H1 (cell line): ENCODE data around the gene RIN2. TPM values are rescaled to one million over a fixed set of nuclear protein-coding genes. Genes with fewer than 3 reads are reported as not detected.

Source experiments
- CTCF ChIA-PET: fragments of 300-600 bp; sonication (Branson Sonifier 250); formaldehyde crosslinking; loops from one replicate; lab custom pipeline; 2021; ENCODE audit not compliant: partially characterized antibody; lab: Charles Lee
- POLR2A ChIA-PET: fragments of 300-600 bp; sonication (Branson Sonifier 250); formaldehyde crosslinking; loops from one replicate; lab custom pipeline; 2021; ENCODE audit warnings: inconsistent platforms; ENCODE audit not compliant: partially characterized antibody; lab: Charles Lee
- DNase-seq, 2 experiments: peaks; one replicate each; pipeline versions ENCODE4 v3.0.0 to v3.0.0-alpha.2; 2010 to 2022; ENCODE audit warnings: low spot score in 2 of 2, low read depth in 1 of 2, mixed read lengths in 1 of 2
- FAIRE-seq: peaks from 2 replicates; lab custom pipeline; 2011; peaks lifted over from hg19 to GRCh38; lab: Jason Lieb, UNC
- H2AFZ ChIP-seq: 2 replicates; pipeline ENCODE4 v1.8.1; 2012; ENCODE audit warnings: low read length, inconsistent platforms
- H2AK5ac ChIP-seq: 2 replicates; pipeline ENCODE4 v1.6.1; 2013; ENCODE audit warnings: low read depth, low read length
- H2BK120ac ChIP-seq: replicated peaks from 2 replicates; pipeline ENCODE3; 2013; ENCODE audit warnings: low read depth, low read length, inconsistent platforms
- H2BK12ac ChIP-seq: 2 replicates; pipeline ENCODE4 v1.6.1; 2013; ENCODE audit warnings: low read depth, low read length
- H2BK15ac ChIP-seq: 2 replicates; pipeline ENCODE4 v1.6.1; 2013; ENCODE audit warnings: low read length
- H2BK20ac ChIP-seq: 2 replicates; pipeline ENCODE4 v1.6.1; 2013; ENCODE audit warnings: low read length
- H2BK5ac ChIP-seq: 2 replicates; pipeline ENCODE4 v1.6.1; 2013; ENCODE audit warnings: low read depth, low read length
- H3K14ac ChIP-seq: 2 replicates; pipeline ENCODE4 v1.6.1; 2013; ENCODE audit warnings: inconsistent platforms; ENCODE audit not compliant: insufficient read length
- H3K18ac ChIP-seq: 2 replicates; pipeline ENCODE4 v1.6.1; 2013; ENCODE audit warnings: low read length; ENCODE audit errors: extremely low read depth
- H3K23ac ChIP-seq: 2 replicates; pipeline ENCODE4 v1.6.1; 2013; ENCODE audit warnings: inconsistent platforms; ENCODE audit not compliant: insufficient read length
- H3K23me2 ChIP-seq: 2 replicates; pipeline ENCODE4 v1.6.1; 2013; ENCODE audit warnings: low read depth, low read length
- H3K27ac ChIP-seq: 2 replicates; pipeline ENCODE4 v1.6.1; 2011; ENCODE audit warnings: low read depth, low read length, inconsistent platforms
- H3K27me3 ChIP-seq, 4 experiments: replicated peaks in 1 of 4; 1 replicate in 1 of 4; 2 replicates in 3 of 4; pipeline versions ENCODE4 v1.6.1 to v1.8.1; 2011 to 2013; ENCODE audit warnings: low read length in 3 of 4, mild to moderate bottlenecking in 3 of 4, inconsistent platforms in 2 of 4, mixed read lengths in 2 of 4, moderate library complexity in 1 of 4; ENCODE audit not compliant: control insufficient read depth in 3 of 4, insufficient read depth in 3 of 4; ENCODE audit errors: extremely low read depth in 1 of 4
- H3K36me3 ChIP-seq, 4 experiments: 2 replicates each; pipeline versions ENCODE4 v1.6.1 to v1.8.1; 2011 to 2013; ENCODE audit warnings: mild to moderate bottlenecking in 4 of 4, low read length in 3 of 4, moderate library complexity in 2 of 4, control low read depth in 1 of 4, inconsistent platforms in 1 of 4; ENCODE audit not compliant: insufficient read depth in 4 of 4, control insufficient read depth in 2 of 4
- H3K4ac ChIP-seq: replicated peaks from 2 replicates; pipeline ENCODE3; 2013; ENCODE audit warnings: low read length, low read depth, mixed read lengths, inconsistent platforms; ENCODE audit not compliant: insufficient read length
- H3K4me1 ChIP-seq, 4 experiments: replicated peaks in 1 of 4; 1 replicate in 1 of 4; 2 replicates in 3 of 4; pipeline versions ENCODE4 v1.6.1 to v1.8.1; 2011 to 2013; ENCODE audit warnings: low read length in 3 of 4, inconsistent platforms in 2 of 4, mixed read lengths in 1 of 4; ENCODE audit not compliant: insufficient read depth in 4 of 4, control insufficient read depth in 3 of 4
- H3K4me2 ChIP-seq, 2 experiments: 2 replicates each; pipeline versions ENCODE4 v1.6.1 to v1.8.1; 2011 to 2013; ENCODE audit warnings: low read depth in 2 of 2, low read length in 2 of 2, control low read depth in 1 of 2, inconsistent platforms in 1 of 2, mild to moderate bottlenecking in 1 of 2; ENCODE audit not compliant: insufficient read depth in 1 of 2
- H3K4me3 ChIP-seq, 4 experiments: fragments of 200-600, 300-600 bp in 1 of 4; sonication (generic), shearing (Covaris generic), sonication (Bioruptor Twin) in 1 of 4; 2 replicates each; pipeline versions ENCODE4 v1.5.1 to v1.8.1; 2011 to 2016; ENCODE audit warnings: low read length in 4 of 4, low read depth in 3 of 4, control low read depth in 2 of 4, inconsistent platforms in 2 of 4, mild to moderate bottlenecking in 2 of 4, mixed read lengths in 1 of 4, moderate library complexity in 1 of 4; ENCODE audit not compliant: insufficient read depth in 2 of 4; ENCODE audit errors: extremely low read depth in 1 of 4
- H3K56ac ChIP-seq: replicated peaks from 2 replicates; pipeline ENCODE3; 2013; ENCODE audit warnings: low read depth, mild to moderate bottlenecking, mixed read lengths, low read length, inconsistent platforms; ENCODE audit not compliant: insufficient read length
- H3K79me1 ChIP-seq: 2 replicates; pipeline ENCODE4 v1.6.1; 2013; ENCODE audit warnings: low read depth, low read length, control low read depth
- H3K79me2 ChIP-seq, 2 experiments: 2 replicates each; pipeline versions ENCODE4 v1.6.1 to v1.8.1; 2012 to 2013; ENCODE audit warnings: low read length in 2 of 2, mild to moderate bottlenecking in 2 of 2, inconsistent platforms in 1 of 2; ENCODE audit not compliant: insufficient read depth in 2 of 2, control insufficient read depth in 1 of 2
- H3K9ac ChIP-seq, 4 experiments: replicated peaks in 1 of 4; 1 replicate in 1 of 4; 2 replicates in 3 of 4; pipeline versions ENCODE4 v1.6.1 to v1.8.1; 2011 to 2013; ENCODE audit warnings: low read depth in 3 of 4, low read length in 3 of 4, control low read depth in 2 of 4, mild to moderate bottlenecking in 2 of 4, moderate library complexity in 2 of 4, inconsistent platforms in 1 of 4; ENCODE audit errors: extremely low read depth in 1 of 4
- H3K9me3 ChIP-seq, 2 experiments: 2 replicates each; pipeline versions ENCODE4 v1.6.1 to v1.8.1; 2012 to 2013; ENCODE audit warnings: mild to moderate bottlenecking in 2 of 2, moderate library complexity in 2 of 2, control low read depth in 1 of 2, inconsistent platforms in 1 of 2, low read depth in 1 of 2, low read length in 1 of 2, mixed read lengths in 1 of 2; ENCODE audit not compliant: insufficient read depth in 2 of 2
- H4K20me1 ChIP-seq, 2 experiments: replicated peaks in 1 of 2; 2 replicates each; pipeline versions ENCODE3 to v1.8.1; 2011 to 2013; ENCODE audit warnings: inconsistent platforms in 2 of 2, low read length in 2 of 2, mild to moderate bottlenecking in 1 of 2; ENCODE audit not compliant: insufficient read depth in 2 of 2, control insufficient read depth in 1 of 2
- H4K5ac ChIP-seq: 2 replicates; pipeline ENCODE4 v1.6.1; 2013; ENCODE audit warnings: low read length, low read depth, mixed read lengths, inconsistent platforms; ENCODE audit not compliant: insufficient read length
- H4K8ac ChIP-seq: 2 replicates; pipeline ENCODE4 v1.8.0; 2013; ENCODE audit warnings: mild to moderate bottlenecking, moderate library complexity, low read length, inconsistent platforms; ENCODE audit not compliant: insufficient read depth; ENCODE audit errors: extremely low read depth
- H4K91ac ChIP-seq: replicated peaks from 2 replicates; pipeline ENCODE3; 2013; ENCODE audit warnings: low read length, mixed read lengths, inconsistent platforms; ENCODE audit not compliant: insufficient read length
- JUND ChIP-seq: IDR thresholded peaks from 2 replicates; pipeline ENCODE4 v1.6.1; 2011; ENCODE audit warnings: mild to moderate bottlenecking, improper control_type of control experiment, low read length
- RAD21 ChIP-seq, 2 experiments: IDR thresholded peaks in 1 of 2; conservative IDR thresholded peaks in 1 of 2; 2 replicates each; pipeline ENCODE4 v1.6.1; 2011; ENCODE audit warnings: low read depth in 2 of 2, low read length in 2 of 2, improper control_type of control experiment in 1 of 2, inconsistent platforms in 1 of 2, mild to moderate bottlenecking in 1 of 2, moderate library complexity in 1 of 2
- TBP ChIP-seq: IDR thresholded peaks from 2 replicates; pipeline ENCODE4 v1.6.1; 2011; ENCODE audit warnings: low read depth, low read length, improper control_type of control experiment
- WGBS, 2 experiments: shearing (Covaris generic) in 1 of 2; methylation state at CpG; one replicate each; pipeline versions ENCODE4 v1.1.6 to v1.1.7; 2013 to 2015; ENCODE audit warnings: low lambda C conversion rate in 2 of 2, mixed read lengths in 2 of 2, inconsistent platforms in 1 of 2, low coverage in 1 of 2, missing lambda C conversion rate in 1 of 2; ENCODE audit not compliant: insufficient replicate concordance in 2 of 2, insufficient coverage in 1 of 2, insufficient read length in 1 of 2; ENCODE audit errors: extremely low coverage in 1 of 2, missing lambda C conversion rate in 1 of 2; 5-methylcytosine and 5-hydroxymethylcytosine counted together
- polyA plus RNA-seq, 7 experiments: library from polyadenylated mRNA; depleted of rRNA in 3 of 7; stranded (reverse) in 5 of 7; unstranded in 2 of 7; fragments of >200 nt in 5 of 7; fragments of 200-250 nt in 2 of 7; gene quantifications; 1 replicate in 5 of 7; 2 replicates in 1 of 7; 4 replicates in 1 of 7; pipeline versions ENCODE4 v1.2.1 to v1.2.3, GENCODE V29; 2011 to 2013; ENCODE audit warnings: missing spikeins in 2 of 7, mixed read lengths in 2 of 7
- total RNA-seq: library from RNA; stranded (reverse); fragmentation: NEBNext Ultra II Directional; extraction: Animal tissue kit (Norgen Biotek cat#: 25700); gene quantifications from 2 replicates; pipeline ENCODE4 v1.2.1, GENCODE V29; 2021

RIN2 gene
- total and polyA plus RNA-seq, 2 of the 8 experiments (the other 6 are each of a cell fraction or from before 2014, with no cell fraction given): 0.20 to 1.3 TPM

GRCh38 chr20:19756761-19757486 lies 1.1 kb upstream of the RIN2 start:
- POLR2A ChIA-PET: interaction anchor here (1.1 kb wide), 1 partner anchor 13 kb away, joined by 4 read pairs; no protein-coding TSS in a partner anchor
- FAIRE-seq: no peak
- no peaks in the 10 kb centered on the region for H3K79me2 ChIP-seq

More at GRCh38 chr20:19756761-19757486, 1.1 kb upstream of the RIN2 start:
- Histone ChIP-seq H2BK12ac (no peak overlapping the region), H3K36me3 (no peaks in the 10 kb centered on the region), H3K23ac (no peak overlapping the region), H3K4ac (no peak overlapping the region), H3K56ac (no peak overlapping the region), H3K14ac (no peak overlapping the region), H4K91ac (no peak overlapping the region), H4K8ac (no peak overlapping the region), H2AK5ac (no peak overlapping the region), H2BK20ac (no peak overlapping the region), H3K79me1 (no peaks in the 10 kb centered on the region), H2BK120ac (no peak overlapping the region), H2BK5ac (no peak overlapping the region), H3K27ac (no peak overlapping the region), H4K5ac (no peak overlapping the region), H2BK15ac (no peak overlapping the region), H3K27me3 (peaks cover 0 to 16% (median 10%) of the 10 kb centered on the region in 4 experiments; a peak in 4 of 7 replicates), H3K4me3 (peak overlapping the region; percentile 78 to 89 (median 82)), H3K18ac (no peak overlapping the region), H3K23me2 (peaks cover 13% of the 10 kb centered on the region), H3K9me3 (no peaks in the 10 kb centered on the region), H4K20me1 (peaks cover 0 to 2% of the 10 kb centered on the region in 2 experiments), H3K9ac (peak overlapping the region in 1 of 4 experiments; percentile 39; a peak in 3 of 7 replicates), H3K4me1 (peaks cover 0 to 4% (median 0%) of the 10 kb centered on the region in 4 experiments; a peak in 2 of 7 replicates), H3K4me2 (peak overlapping the region; percentile 81 to 99), H2AFZ (peak overlapping the region; percentile 91)
- DNase-seq: no peak
- WGBS, 2 experiments: 27% methylated on average over 22 of the region's 22 CpGs; no CpG with 5 or more reads in 1 of the 2 experiments
- CTCF ChIA-PET: interaction anchor here (1.2 to 1.7 kb wide), 4 partner anchors 15 to 46 kb away, joined by 3 to 5 read pairs (median 4); no protein-coding TSS in a partner anchor
- TF ChIP-seq TBP (peak; percentile 46; the same call in 1 of the 2 replicates), RAD21 (IDR thresholded peaks at IDR 0.05 in 1 of 2, conservative IDR thresholded peaks at IDR 0.05 in 1 of 2; ENCODE audit: low read depth in 2 of 2, low read length in 2 of 2) (0 out of 4 replicates have a peak, but pooled peaks of 1 of the 2 experiments have one; percentile 6), JUND (no peak)
